ENCODE results near the gene GABRD. TPM values are rescaled to one million over a fixed set of nuclear protein-coding genes. Genes with fewer than 3 reads are reported as not detected.

The GABRD gene
- total and polyA plus RNA-seq, 10 donors = 0.35 to 1.2 (median 0.94) TPM; not detected in 3

DNA sequence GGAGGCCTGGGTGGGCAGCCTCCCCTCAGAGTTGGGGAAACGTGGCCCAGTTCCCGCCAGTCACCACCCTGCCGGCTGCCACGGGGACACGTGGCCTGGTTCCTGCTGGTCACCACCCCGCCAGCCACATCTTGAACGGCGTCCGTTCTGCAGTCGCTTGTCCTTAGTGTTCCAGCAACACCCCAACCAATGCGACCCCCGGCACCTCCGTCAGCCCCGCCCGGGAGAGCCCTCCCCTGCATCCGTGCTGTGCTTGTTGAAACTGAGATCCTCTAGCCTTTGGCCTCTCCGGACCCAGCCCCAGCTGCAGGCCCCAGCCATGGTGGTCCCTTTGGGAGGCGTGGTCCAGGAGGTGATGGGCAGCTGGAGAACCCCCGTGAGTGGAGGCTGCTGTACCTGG is 49.8 kb downstream of the GABRD start:
- WGBS, 5 donors = 95 to 96% (median 95%) methylated on average over 16 to 19 of the region's 19 CpGs
- Histone ChIP-seq H3K4me1 (no peaks in the 10 kb centered on the region), H3K27ac (no peak overlapping the region), H3K9me3 (peaks cover 0 to 19% (median 13%) of the 10 kb centered on the region in 8 donors), H3K4me3 (no peak overlapping the region), H3K27me3 (replicated peaks in 1 of 7) (no peaks in the 10 kb centered on the region), H3K36me3 (peaks cover 0 to 56% (median 15%) of the 10 kb centered on the region in 6 donors)
- no peak for DNase-seq
- intact Hi-C loops (cut with DNase I; ENCODE audit: low total_unique reads) = no loop called here
- TF ChIP-seq POLR2A (IDR thresholded peaks at IDR 0.05) (no peak), POLR2AphosphoS5 (IDR thresholded peaks at IDR 0.05) (no peak)
- TF ChIP-seq, protein P1, sequence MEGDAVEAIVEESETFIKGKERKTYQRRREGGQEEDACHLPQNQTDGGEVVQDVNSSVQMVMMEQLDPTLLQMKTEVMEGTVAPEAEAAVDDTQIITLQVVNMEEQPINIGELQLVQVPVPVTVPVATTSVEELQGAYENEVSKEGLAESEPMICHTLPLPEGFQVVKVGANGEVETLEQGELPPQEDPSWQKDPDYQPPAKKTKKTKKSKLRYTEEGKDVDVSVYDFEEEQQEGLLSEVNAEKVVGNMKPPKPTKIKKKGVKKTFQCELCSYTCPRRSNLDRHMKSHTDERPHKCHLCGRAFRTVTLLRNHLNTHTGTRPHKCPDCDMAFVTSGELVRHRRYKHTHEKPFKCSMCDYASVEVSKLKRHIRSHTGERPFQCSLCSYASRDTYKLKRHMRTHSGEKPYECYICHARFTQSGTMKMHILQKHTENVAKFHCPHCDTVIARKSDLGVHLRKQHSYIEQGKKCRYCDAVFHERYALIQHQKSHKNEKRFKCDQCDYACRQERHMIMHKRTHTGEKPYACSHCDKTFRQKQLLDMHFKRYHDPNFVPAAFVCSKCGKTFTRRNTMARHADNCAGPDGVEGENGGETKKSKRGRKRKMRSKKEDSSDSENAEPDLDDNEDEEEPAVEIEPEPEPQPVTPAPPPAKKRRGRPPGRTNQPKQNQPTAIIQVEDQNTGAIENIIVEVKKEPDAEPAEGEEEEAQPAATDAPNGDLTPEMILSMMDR (IDR thresholded peaks at IDR 0.05 in 8 of 11, conservative IDR thresholded peaks at IDR 0.05 in 3 of 11) = no peak

DNA sequence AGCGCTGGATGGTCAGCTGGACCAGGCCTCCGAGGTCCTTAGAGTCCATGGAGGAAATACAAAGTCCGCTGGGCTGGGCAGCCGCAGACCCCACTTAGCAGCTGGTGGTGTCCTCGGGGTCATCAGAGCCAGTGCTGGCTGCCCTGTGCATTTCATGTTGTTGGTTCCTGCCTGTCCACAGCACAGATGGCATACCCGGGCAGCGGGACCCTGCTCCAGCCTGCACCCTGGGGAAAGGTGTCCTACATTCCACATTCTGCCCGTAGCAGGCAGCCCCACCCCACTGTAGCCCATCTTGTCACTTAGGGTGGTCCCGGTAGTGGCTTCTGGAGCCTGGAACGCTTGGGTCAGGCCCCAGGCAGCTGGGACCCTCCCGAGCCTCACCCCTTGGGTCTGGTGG is 50.9 kb downstream of the GABRD start:
- H3K4me3 ChIP-seq = no peak overlapping the region
- WGBS, 5 donors = 82 to 95% (median 95%) methylated on average over 7 to 11 of the region's 11 CpGs
- no peaks in the 10 kb centered on the region for H3K27me3 ChIP-seq (replicated peaks in 1 of 7)
- no peaks in the 10 kb centered on the region for H3K4me1 ChIP-seq
- no peak overlapping the region for H3K27ac ChIP-seq
- peaks cover 0 to 10% (median 3%) of the 10 kb centered on the region in 8 donors for H3K9me3 ChIP-seq
- peaks cover 0 to 53% (median 13%) of the 10 kb centered on the region in 6 donors for H3K36me3 ChIP-seq
- no peak for DNase-seq
- intact Hi-C loops (cut with DNase I; ENCODE audit: low total_unique reads) = no loop called here
- TF ChIP-seq POLR2AphosphoS5 (IDR thresholded peaks at IDR 0.05) = no peak

- 92 to 95% (median 93%) methylated on average over 24 to 36 of the region's 36 CpGs for WGBS, 5 donors
- intact Hi-C loops (cut with DNase I; ENCODE audit: low total_unique reads) = no loop called here
These were observed 51.8 kb downstream of the GABRD start for GRCh38 chr1:2070800-2071530.

GRCh38 chr1:2072109-2072806 is 53.1 kb downstream of the GABRD start:
- intact Hi-C loops (cut with DNase I; ENCODE audit: low total_unique reads) = no loop called here
- no peaks in the 10 kb centered on the region for H3K27me3 ChIP-seq (replicated peaks in 1 of 7)
- 73 to 87% (median 82%) methylated on average over 22 to 25 of the region's 25 CpGs for WGBS, 5 donors

More at GRCh38 chr1:2070800-2071530, 51.8 kb downstream of the GABRD start:
- Histone ChIP-seq H3K27ac (no peak overlapping the region), H3K9me3 (peaks cover 0 to under 1% (median 0%) of the 10 kb centered on the region in 8 donors), H3K4me3 (no peak overlapping the region), H3K36me3 (peaks cover 0 to 58% (median 14%) of the 10 kb centered on the region in 6 donors), H3K4me1 (no peaks in the 10 kb centered on the region), H3K27me3 (replicated peaks in 1 of 7) (no peaks in the 10 kb centered on the region)
- TF ChIP-seq POLR2A (IDR thresholded peaks at IDR 0.05) (no peak), POLR2AphosphoS5 (IDR thresholded peaks at IDR 0.05) (no peak)
- TF ChIP-seq, protein P1 (IDR thresholded peaks at IDR 0.05 in 8 of 11, conservative IDR thresholded peaks at IDR 0.05 in 3 of 11) = no peak
- no peak for DNase-seq

More at GRCh38 chr1:2072109-2072806, 53.1 kb downstream of the GABRD start:
- no peak for DNase-seq
- no peaks in the 10 kb centered on the region for H3K4me1 ChIP-seq
- H3K36me3 ChIP-seq = peaks cover 0 to 70% (median 21%) of the 10 kb centered on the region in 6 donors
- H3K27ac ChIP-seq = no peak overlapping the region
- TF ChIP-seq POLR2A (IDR thresholded peaks at IDR 0.05) = no peak
- TF ChIP-seq, protein P1 (IDR thresholded peaks at IDR 0.05 in 8 of 11, conservative IDR thresholded peaks at IDR 0.05 in 3 of 11) = no peak
- TF ChIP-seq POLR2AphosphoS5 (IDR thresholded peaks at IDR 0.05) = no peak
- no peak overlapping the region for H3K4me3 ChIP-seq
- peaks cover 0 to 13% (median 11%) of the 10 kb centered on the region in 8 donors for H3K9me3 ChIP-seq
